ENCODE measurements around the gene UBE2K.
"Not testable (repeated sequence)": the region's sequence is repeated elsewhere in the genome, so short reads cannot be mapped to it uniquely, and the experiment has no call there.

Gene UBE2K

GRCh38 chr4:39689970-39690369 is 8.0 kb upstream of the UBE2K start:
- DNase-seq (ENCODE audit: low spot score), result no peak

- DNase-seq (ENCODE audit: low spot score), result peak; percentile 36
Measured at GRCh38 chr4:39698424-39699009, 581 bp downstream of the UBE2K start.

- DNase-seq (ENCODE audit: low spot score), result no peak
Measured at GRCh38 chr4:39699687-39700409, 1.9 kb downstream of the UBE2K start.

GRCh38 chr4:39700554-39700953 is 2.6 kb downstream of the UBE2K start:
- DNase-seq (ENCODE audit: low spot score), result no peak

- DNase-seq (ENCODE audit: low spot score), result no peak
Measured at GRCh38 chr4:39702716-39703115, 4.8 kb downstream of the UBE2K start.

GRCh38 chr4:39704789-39705188 is 6.9 kb downstream of the UBE2K start:
- not testable (repeated sequence) for DNase-seq (ENCODE audit: low spot score)

GRCh38 chr4:39706334-39706733 is 8.4 kb downstream of the UBE2K start:
- DNase-seq (ENCODE audit: low spot score), result peak; percentile 28

GRCh38 chr4:39706741-39707511 is 9.0 kb downstream of the UBE2K start:
- DNase-seq (ENCODE audit: low spot score), result no peak

GRCh38 chr4:39710098-39710896 is 12.4 kb downstream of the UBE2K start:
- no peak for DNase-seq (ENCODE audit: low spot score)

- DNase-seq (ENCODE audit: low spot score), result no peak
Measured at GRCh38 chr4:39712819-39713607, 15.1 kb downstream of the UBE2K start.

GRCh38 chr4:39713691-39714090 is 15.8 kb downstream of the UBE2K start:
- DNase-seq (ENCODE audit: low spot score), result no peak

GRCh38 chr4:39714166-39714565 is 16.2 kb downstream of the UBE2K start:
- DNase-seq (ENCODE audit: low spot score), result no peak

GRCh38 chr4:39715788-39716187 is 17.9 kb downstream of the UBE2K start:
- no peak for DNase-seq (ENCODE audit: low spot score)

GRCh38 chr4:39716356-39716755 is 18.4 kb downstream of the UBE2K start:
- no peak for DNase-seq (ENCODE audit: low spot score)

GRCh38 chr4:39717743-39718142 is 19.8 kb downstream of the UBE2K start:
- not testable (repeated sequence) for DNase-seq (ENCODE audit: low spot score)

- DNase-seq (ENCODE audit: low spot score), result no peak
Measured at GRCh38 chr4:39718366-39719323, 20.7 kb downstream of the UBE2K start.

- peak; percentile 26 for DNase-seq (ENCODE audit: low spot score)
Measured at GRCh38 chr4:39719804-39720580, 22.1 kb downstream of the UBE2K start.

GRCh38 chr4:39721273-39721672 is 23.3 kb downstream of the UBE2K start:
- DNase-seq (ENCODE audit: low spot score), result not testable (repeated sequence)

GRCh38 chr4:39721788-39722187 is 23.9 kb downstream of the UBE2K start:
- DNase-seq (ENCODE audit: low spot score), result no peak

Data from AG08396 (cell line).